Measurements from ENCODE around the gene SELENOV.

- no peak for TF ChIP-seq CTCF (IDR thresholded peaks at IDR 0.05)
- TF ChIP-seq POLR2A (IDR thresholded peaks at IDR 0.05) = no peak
- no peak for TF ChIP-seq POLR2AphosphoS5 (IDR thresholded peaks at IDR 0.05)
Observed at GRCh38 chr19:39512988-39513387, 2.0 kb upstream of the SELENOV start.

Data from breast epithelium (tissue), 3 donors.